DOHH2 (cell line): ENCODE results near the gene DAD1.
"Not testable (repeated sequence)": the region's sequence is repeated elsewhere in the genome, so short reads cannot be mapped to it uniquely, and the experiment has no call there.

ENCODE experiments used
- H3F3A ChIP-seq: fragments of 200-600 bp; sonication (generic), shearing (Covaris generic); 2 replicates; pipeline ENCODE4 v1.6.0; 2016; ENCODE audit warnings: antibody characterized with exemption, mild to moderate bottlenecking; ENCODE audit not compliant: control insufficient read depth, insufficient read depth
- H3K27ac ChIP-seq: fragments of 200-600 bp; sonication (generic); 2 replicates; pipeline ENCODE4 v1.5.1; 2014; ENCODE audit warnings: low read depth, mild to moderate bottlenecking, low read length, moderate library complexity
- H3K27me3 ChIP-seq: fragments of 200-600 bp; sonication (generic); 2 replicates; pipeline ENCODE4 v1.6.1; 2014; ENCODE audit warnings: mild to moderate bottlenecking, low read length, mixed read lengths; ENCODE audit not compliant: control insufficient read depth
- H3K36me3 ChIP-seq: fragments of 200-600 bp; sonication (generic); 2 replicates; pipeline ENCODE4 v1.6.1; 2014; ENCODE audit warnings: mild to moderate bottlenecking, low read length, moderate library complexity, mixed read lengths; ENCODE audit not compliant: control insufficient read depth
- H3K4me1 ChIP-seq: fragments of 200-600 bp; sonication (generic); 2 replicates; pipeline ENCODE4 v1.6.1; 2014; ENCODE audit warnings: mild to moderate bottlenecking, low read length, mixed read lengths; ENCODE audit not compliant: control insufficient read depth
- H3K4me2 ChIP-seq: fragments of 200-600 bp; sonication (generic); 2 replicates; pipeline ENCODE4 v1.6.0; 2014; ENCODE audit warnings: mild to moderate bottlenecking, low read length, moderate library complexity
- H3K4me3 ChIP-seq: fragments of 200-600 bp; sonication (generic); 2 replicates; pipeline ENCODE4 v1.5.1; 2014; ENCODE audit warnings: mild to moderate bottlenecking, low read length, mixed read lengths
- H3K79me2 ChIP-seq: fragments of 200-600 bp; sonication (generic); 2 replicates; pipeline ENCODE4 v1.6.1; 2014; ENCODE audit warnings: mild to moderate bottlenecking, low read length, mixed read lengths; ENCODE audit not compliant: control insufficient read depth
- H3K9me2 ChIP-seq: fragments of 200-600 bp; sonication (generic); replicated peaks from 2 replicates; pipeline ENCODE4 v1.6.1; 2014; ENCODE audit warnings: mild to moderate bottlenecking, low read length, mixed read lengths; ENCODE audit not compliant: control insufficient read depth
- H3K9me3 ChIP-seq: fragments of 200-600 bp; sonication (generic); 2 replicates; pipeline ENCODE4 v1.6.1; 2014; ENCODE audit warnings: antibody characterized with exemption, low read length, mixed read lengths; ENCODE audit not compliant: control insufficient read depth, insufficient read depth
- H4K20me1 ChIP-seq: fragments of 200-600 bp; sonication (generic); 2 replicates; pipeline ENCODE4 v1.6.0; 2014; ENCODE audit warnings: low read depth, mild to moderate bottlenecking, antibody characterized with exemption, low read length, moderate library complexity; ENCODE audit not compliant: control insufficient read depth, insufficient read depth
- CTCF ChIP-seq: fragments of 200-600 bp; sonication (generic); IDR thresholded peaks from one replicate; pipeline ENCODE4 v1.5.1; 2014; ENCODE audit warnings: antibody characterized with exemption, mild to moderate bottlenecking, low read depth, low read length; ENCODE audit not compliant: poor library complexity, severe bottlenecking
- EZH2phosphoT487 ChIP-seq: fragments of 200-600 bp; sonication (generic); IDR thresholded peaks from 2 replicates; pipeline ENCODE4 v1.6.1; 2017; ENCODE audit warnings: borderline replicate concordance, mild to moderate bottlenecking, antibody characterized with exemption, low read length, moderate library complexity, mixed read lengths

The DAD1 gene

GRCh38 chr14:22544406-22544805 is 44.6 kb downstream of the DAD1 start:
- Histone ChIP-seq H3K4me2 (no peak overlapping the region), H3K27me3 (no peaks in the 10 kb centered on the region), H3K27ac (no peak overlapping the region), H3K36me3 (peaks cover 70% of the 10 kb centered on the region), H3K79me2 (peaks cover 28% of the 10 kb centered on the region), H3K9me3 (no peaks in the 10 kb centered on the region), H3F3A (peaks cover 4% of the 10 kb centered on the region; the same call in 1 of the 2 replicates), H3K4me3 (no peak overlapping the region), H3K9me2 (no peaks in the 10 kb centered on the region), H3K4me1 (peaks cover 75% of the 10 kb centered on the region), H4K20me1 (no peaks in the 10 kb centered on the region)
- TF ChIP-seq EZH2phosphoT487: no peak
- no peak for TF ChIP-seq CTCF

GRCh38 chr14:22543570-22544357 is 45.3 kb downstream of the DAD1 start:
- not testable (repeated sequence) for H3K9me2 ChIP-seq, H3K27ac ChIP-seq, H3K4me2 ChIP-seq, H4K20me1 ChIP-seq, H3K9me3 ChIP-seq, H3K27me3 ChIP-seq, H3K4me3 ChIP-seq, H3F3A ChIP-seq
- peaks cover 34% of the 10 kb centered on the region for H3K79me2 ChIP-seq
- H3K36me3 ChIP-seq: peaks cover 70% of the 10 kb centered on the region
- H3K4me1 ChIP-seq: peaks cover 75% of the 10 kb centered on the region

GRCh38 chr14:22542360-22542759 is 46.7 kb downstream of the DAD1 start:
- TF ChIP-seq EZH2phosphoT487 (no peak), CTCF (no peak)
- H3K27ac ChIP-seq: no peak overlapping the region
- H3K4me2 ChIP-seq: no peak overlapping the region
- H3K27me3 ChIP-seq: no peaks in the 10 kb centered on the region
- peaks cover 40% of the 10 kb centered on the region for H3K79me2 ChIP-seq
- no peaks in the 10 kb centered on the region for H4K20me1 ChIP-seq
- no peaks in the 10 kb centered on the region for H3K9me2 ChIP-seq
- peaks cover 79% of the 10 kb centered on the region for H3K4me1 ChIP-seq
- H3K4me3 ChIP-seq: no peak overlapping the region
- H3K9me3 ChIP-seq: no peaks in the 10 kb centered on the region
- peaks cover 4% of the 10 kb centered on the region; the same call in 1 of the 2 replicates for H3F3A ChIP-seq
- peaks cover 72% of the 10 kb centered on the region for H3K36me3 ChIP-seq

- H4K20me1 ChIP-seq: no peaks in the 10 kb centered on the region
- no peaks in the 10 kb centered on the region for H3K27me3 ChIP-seq
- H3K79me2 ChIP-seq: peaks cover 46% of the 10 kb centered on the region
- H3K9me3 ChIP-seq: no peaks in the 10 kb centered on the region
- TF ChIP-seq EZH2phosphoT487 (no peak), CTCF (no peak)
- no peak overlapping the region for H3K27ac ChIP-seq
- H3K4me3 ChIP-seq: no peak overlapping the region
- H3K9me2 ChIP-seq: no peaks in the 10 kb centered on the region
- no peak overlapping the region for H3K4me2 ChIP-seq
- H3K36me3 ChIP-seq: peaks cover 72% of the 10 kb centered on the region
- peaks cover 79% of the 10 kb centered on the region for H3K4me1 ChIP-seq
- H3F3A ChIP-seq: peaks cover 4% of the 10 kb centered on the region; the same call in 1 of the 2 replicates
Observed at GRCh38 chr14:22541721-22542120, 47.3 kb downstream of the DAD1 start.
